GM12872 (cell line): ENCODE results near the gene MAB21L4.

Experiments
- TF ChIP-seq, protein P1 (sequence below): IDR thresholded peaks from 3 replicates; pipeline ENCODE4 v1.5.1; 2011; ENCODE audit warnings: low read depth, mild to moderate bottlenecking, low read length, moderate library complexity; ENCODE audit not compliant: insufficient read depth

The MAB21L4 gene

DNA sequence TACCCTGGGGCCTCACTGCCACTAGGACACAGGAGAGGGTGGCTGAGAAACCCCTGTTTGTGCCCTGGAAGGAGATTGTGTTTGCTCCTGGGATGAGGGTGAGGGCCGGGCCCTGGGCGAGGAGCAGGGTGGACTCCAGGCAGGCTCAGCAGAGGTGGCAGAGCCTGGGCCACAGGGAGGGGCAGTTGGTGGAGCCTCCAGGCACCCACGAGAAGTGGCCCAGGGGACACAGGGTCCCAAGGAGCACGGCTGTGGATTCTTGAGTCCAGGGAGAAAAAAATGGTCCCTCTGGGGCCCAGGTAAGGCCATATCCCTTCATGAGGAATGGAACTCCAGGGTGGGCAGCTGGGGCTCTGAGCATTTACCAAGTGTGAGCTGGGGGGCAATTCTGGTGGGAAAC lies 8.3 kb downstream of the MAB21L4 start:
- TF ChIP-seq, protein P1, sequence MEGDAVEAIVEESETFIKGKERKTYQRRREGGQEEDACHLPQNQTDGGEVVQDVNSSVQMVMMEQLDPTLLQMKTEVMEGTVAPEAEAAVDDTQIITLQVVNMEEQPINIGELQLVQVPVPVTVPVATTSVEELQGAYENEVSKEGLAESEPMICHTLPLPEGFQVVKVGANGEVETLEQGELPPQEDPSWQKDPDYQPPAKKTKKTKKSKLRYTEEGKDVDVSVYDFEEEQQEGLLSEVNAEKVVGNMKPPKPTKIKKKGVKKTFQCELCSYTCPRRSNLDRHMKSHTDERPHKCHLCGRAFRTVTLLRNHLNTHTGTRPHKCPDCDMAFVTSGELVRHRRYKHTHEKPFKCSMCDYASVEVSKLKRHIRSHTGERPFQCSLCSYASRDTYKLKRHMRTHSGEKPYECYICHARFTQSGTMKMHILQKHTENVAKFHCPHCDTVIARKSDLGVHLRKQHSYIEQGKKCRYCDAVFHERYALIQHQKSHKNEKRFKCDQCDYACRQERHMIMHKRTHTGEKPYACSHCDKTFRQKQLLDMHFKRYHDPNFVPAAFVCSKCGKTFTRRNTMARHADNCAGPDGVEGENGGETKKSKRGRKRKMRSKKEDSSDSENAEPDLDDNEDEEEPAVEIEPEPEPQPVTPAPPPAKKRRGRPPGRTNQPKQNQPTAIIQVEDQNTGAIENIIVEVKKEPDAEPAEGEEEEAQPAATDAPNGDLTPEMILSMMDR, result no peak

DNA sequence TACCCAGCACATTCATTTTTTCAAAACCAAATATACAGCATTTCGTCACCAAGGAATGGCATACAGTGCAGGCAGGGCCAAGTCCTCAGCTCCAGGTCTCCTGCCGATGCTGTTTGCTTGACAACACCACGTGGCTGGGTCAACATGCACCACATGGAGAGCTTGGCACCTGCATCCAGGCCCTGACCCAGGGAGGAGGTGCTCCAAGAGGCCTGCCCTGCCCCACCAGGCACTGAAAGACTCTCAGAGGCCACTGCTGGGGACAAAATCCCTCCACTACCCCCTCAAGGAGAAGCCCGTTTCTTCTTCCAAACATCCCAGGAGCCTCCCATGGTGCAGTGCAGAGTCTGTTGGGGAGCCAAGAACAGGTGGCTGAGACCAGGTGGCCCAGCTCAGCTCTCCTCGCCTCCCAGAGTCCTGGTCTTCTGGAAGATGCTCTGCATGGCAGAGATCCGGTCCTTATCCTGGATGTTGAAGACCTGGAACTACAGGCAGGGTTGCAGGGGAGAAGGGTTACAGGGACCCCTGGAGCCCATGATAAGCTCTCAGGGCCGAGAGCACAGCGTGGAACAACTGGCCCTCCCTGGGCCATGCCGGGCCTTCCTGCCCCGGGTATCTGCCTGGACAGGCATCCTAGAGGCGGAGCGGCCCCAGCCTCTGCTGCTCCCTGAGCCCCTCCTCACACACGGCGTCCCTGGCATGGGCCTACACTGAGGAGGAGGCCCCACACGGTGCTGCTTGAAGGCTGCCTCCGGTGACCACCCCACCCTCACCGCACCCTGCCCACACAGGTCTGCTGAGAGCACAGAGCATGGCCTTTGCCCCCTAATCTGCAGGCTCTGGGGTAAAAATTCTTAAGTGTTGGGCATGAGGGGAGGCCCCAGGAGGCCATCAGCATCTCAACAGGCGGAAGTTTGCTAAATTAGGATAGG lies 9.0 kb downstream of the MAB21L4 start:
- TF ChIP-seq, protein P1, result no peak

DNA sequence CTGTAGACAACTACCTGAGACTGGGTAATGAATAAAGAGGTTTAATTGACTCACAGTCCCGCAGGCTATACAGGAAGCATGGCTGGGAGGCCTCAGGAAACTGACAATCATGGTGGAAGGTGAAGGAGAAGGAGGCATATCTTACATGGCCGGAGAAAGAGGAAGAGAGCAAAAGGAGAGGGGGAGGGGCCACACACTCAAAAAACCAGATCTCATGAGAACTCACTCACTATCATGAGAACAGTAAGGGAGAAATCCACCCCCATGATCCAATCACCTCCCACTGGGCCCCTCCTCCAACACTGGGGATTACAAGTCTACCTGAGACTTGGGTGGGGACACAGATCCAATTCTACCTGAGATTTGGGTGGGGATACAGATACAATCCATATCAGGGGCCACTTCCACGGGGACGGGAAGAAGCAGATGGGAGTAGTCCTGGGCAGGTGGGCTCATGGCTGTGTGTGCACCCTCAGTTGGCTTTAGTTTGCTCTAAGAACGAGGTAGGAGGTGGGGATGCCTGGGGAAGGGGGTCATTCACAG lies 9.9 kb downstream of the MAB21L4 start:
- TF ChIP-seq, protein P1, result no peak

DNA sequence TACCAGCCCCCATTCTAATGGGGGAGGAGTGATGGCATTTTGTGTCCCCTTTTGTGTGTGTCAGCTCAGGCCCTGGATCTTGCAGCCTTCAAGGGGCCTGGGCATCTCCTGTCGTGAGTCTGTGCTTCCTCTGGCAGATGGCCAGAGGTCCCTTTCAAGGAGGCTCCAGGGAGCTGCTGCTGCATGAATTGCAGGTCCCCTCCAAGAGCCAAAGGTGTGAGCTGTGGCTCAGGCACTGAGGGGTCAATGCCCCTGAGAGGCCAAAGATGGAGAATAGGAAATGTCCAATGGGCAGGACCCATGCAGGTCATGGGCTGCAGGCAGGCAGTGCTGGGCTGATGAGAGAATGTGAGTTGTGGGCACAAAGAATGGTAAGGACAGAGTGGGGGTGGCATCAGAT lies 10.4 kb downstream of the MAB21L4 start:
- TF ChIP-seq, protein P1, result no peak

DNA sequence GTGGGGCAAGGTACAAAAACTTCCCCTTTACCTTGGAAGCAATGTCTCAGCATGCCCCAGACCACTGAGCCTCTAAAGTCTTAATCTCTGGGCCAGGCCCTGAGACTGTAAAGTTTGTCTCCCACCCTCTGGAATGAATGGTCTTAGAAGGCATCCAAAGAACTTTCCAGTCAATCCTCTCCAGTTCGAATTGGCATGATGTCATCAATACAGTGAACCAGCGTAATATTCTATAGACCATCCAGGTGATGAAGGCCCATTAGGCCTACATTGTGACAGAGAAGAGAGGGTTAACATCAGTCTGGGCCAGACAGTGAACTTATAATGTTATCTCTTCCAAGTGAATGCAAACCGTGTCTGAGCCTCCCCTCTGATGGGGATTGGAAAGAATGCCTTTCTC lies 11.2 kb downstream of the MAB21L4 start:
- TF ChIP-seq, protein P1, result no peak

DNA sequence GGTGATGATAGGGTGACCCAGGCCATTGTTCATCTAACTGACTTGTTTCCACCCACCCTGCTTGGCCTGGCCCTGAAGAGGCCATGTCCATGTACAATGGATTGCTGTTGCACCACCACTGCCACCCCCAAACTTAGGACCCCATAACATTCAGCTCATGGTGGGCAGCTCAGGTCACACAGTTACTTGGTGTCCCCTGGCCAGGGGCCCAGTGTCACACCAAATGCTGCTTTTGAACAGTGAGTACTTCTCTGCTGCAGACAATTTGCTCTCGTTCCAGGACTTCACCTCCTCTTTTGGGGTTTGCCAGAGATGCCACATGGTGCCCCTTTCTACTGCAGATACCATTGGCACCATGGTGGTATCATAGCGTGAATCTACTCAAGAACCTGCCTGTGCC lies 11.7 kb downstream of the MAB21L4 start:
- TF ChIP-seq, protein P1, result no peak

DNA sequence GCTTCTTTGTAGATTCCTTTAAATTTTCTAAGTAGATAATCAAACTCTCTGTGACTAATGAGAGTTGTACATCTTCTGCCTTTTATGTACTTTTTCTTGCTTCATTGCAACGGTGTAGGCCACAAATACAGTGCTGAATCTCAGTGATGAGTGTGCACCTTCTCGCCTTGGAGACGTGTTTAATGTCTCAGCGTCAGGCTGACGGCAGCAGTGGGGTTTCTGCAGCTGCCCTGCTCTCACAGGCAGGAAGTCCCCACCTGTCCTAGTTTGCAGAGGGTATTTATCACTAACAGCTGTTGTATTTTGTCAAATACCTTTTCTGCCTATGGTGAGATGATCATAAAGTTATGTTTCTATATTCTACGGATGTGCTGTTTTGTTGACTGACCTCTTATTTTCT lies 14.0 kb downstream of the MAB21L4 start:
- TF ChIP-seq, protein P1, result no peak
